DND-41 (cell line): ENCODE measurements around the gene TEX22.

Source experiments
- ATAC-seq: fragments of 200-7000 bp; cut with Tn5 transposase; 3 replicates; pipeline ENCODE4 v1.9.1; 2021; ENCODE audit warnings: low read depth; ENCODE audit not compliant: insufficient read depth
- DNase-seq: peaks from one replicate; pipeline ENCODE4 v3.0.0-alpha.2; 2020
- H2AFZ ChIP-seq: 2 replicates; pipeline ENCODE4 v1.6.0; 2012; ENCODE audit warnings: low read depth, low read length
- H3K27ac ChIP-seq: 2 replicates; pipeline ENCODE4 v1.5.1; 2012; ENCODE audit warnings: low read length, inconsistent platforms
- H3K27me3 ChIP-seq: fragments of 200-600 bp; sonication (generic); 2 replicates; pipeline ENCODE4 v1.6.0; 2012; ENCODE audit warnings: low read length, mild to moderate bottlenecking, inconsistent platforms; ENCODE audit not compliant: insufficient read depth, poor library complexity
- H3K36me3 ChIP-seq: 2 replicates; pipeline ENCODE4 v1.5.1; 2012; ENCODE audit warnings: low read length, inconsistent platforms; ENCODE audit not compliant: insufficient read depth
- H3K4me1 ChIP-seq: 2 replicates; pipeline ENCODE4 v1.5.1; 2012; ENCODE audit warnings: mild to moderate bottlenecking, low read length; ENCODE audit not compliant: insufficient read depth
- H3K4me2 ChIP-seq: 2 replicates; pipeline ENCODE4 v1.6.0; 2012; ENCODE audit warnings: mild to moderate bottlenecking, moderate library complexity, low read length, inconsistent platforms; ENCODE audit not compliant: insufficient read depth
- H3K4me3 ChIP-seq, 2 experiments: fragments of 200-600 bp in 1 of 2; shearing (Covaris generic) in 1 of 2; 2 replicates each; pipeline ENCODE4 v1.5.1; 2012 to 2016; ENCODE audit warnings: inconsistent platforms in 2 of 2, low read length in 2 of 2, mild to moderate bottlenecking in 2 of 2, low read depth in 1 of 2, moderate library complexity in 1 of 2
- H3K79me2 ChIP-seq: 2 replicates; pipeline ENCODE4 v1.6.0; 2012; ENCODE audit warnings: low read length, inconsistent platforms; ENCODE audit not compliant: insufficient read depth
- H3K9ac ChIP-seq: 2 replicates; pipeline ENCODE4 v1.6.0; 2012; ENCODE audit warnings: low read depth, mild to moderate bottlenecking, inconsistent platforms, low read length, moderate library complexity
- H3K9me3 ChIP-seq: 2 replicates; pipeline ENCODE4 v1.5.1; 2012; ENCODE audit warnings: low read length, moderate library complexity, mild to moderate bottlenecking, inconsistent platforms; ENCODE audit not compliant: insufficient read depth, severe bottlenecking
- H4K20me1 ChIP-seq: 2 replicates; pipeline ENCODE4 v1.6.0; 2012; ENCODE audit warnings: low read length; ENCODE audit not compliant: insufficient read depth
- EZH2 ChIP-seq: IDR thresholded peaks from 3 replicates; pipeline ENCODE4 v1.6.1; 2012; ENCODE audit warnings: borderline replicate concordance, low read depth, mild to moderate bottlenecking, moderate library complexity, low read length, inconsistent platforms; ENCODE audit not compliant: severe bottlenecking
- TF ChIP-seq, protein P1 (sequence below): IDR thresholded peaks from 2 replicates; pipeline ENCODE4 v1.5.1; 2012; ENCODE audit warnings: borderline replicate concordance, low read length, moderate library complexity, mild to moderate bottlenecking; ENCODE audit not compliant: poor library complexity, severe bottlenecking; ENCODE audit errors: extremely low read depth

The TEX22 gene

GRCh38 chr14:105422695-105423487 is 24.6 kb downstream of the TEX22 start:
- H3K4me1 ChIP-seq = peaks cover 41% of the 10 kb centered on the region
- H2AFZ ChIP-seq = no peak overlapping the region
- H3K9me3 ChIP-seq = no peaks in the 10 kb centered on the region
- 0 out of 4 replicates have a peak overlapping the region, but pooled peaks of 1 of the 2 experiments have one; percentile 5 for H3K4me3 ChIP-seq
- H3K36me3 ChIP-seq = peaks cover 69% of the 10 kb centered on the region
- H4K20me1 ChIP-seq = peaks cover 71% of the 10 kb centered on the region
- H3K4me2 ChIP-seq = peak overlapping the region; percentile 96
- 0 out of 2 replicates have a peak overlapping the region, but pooled peaks have one; percentile 98 for H3K9ac ChIP-seq
- no peaks in the 10 kb centered on the region for H3K27me3 ChIP-seq
- H3K79me2 ChIP-seq = peaks cover 91% of the 10 kb centered on the region
- TF ChIP-seq, protein P1, sequence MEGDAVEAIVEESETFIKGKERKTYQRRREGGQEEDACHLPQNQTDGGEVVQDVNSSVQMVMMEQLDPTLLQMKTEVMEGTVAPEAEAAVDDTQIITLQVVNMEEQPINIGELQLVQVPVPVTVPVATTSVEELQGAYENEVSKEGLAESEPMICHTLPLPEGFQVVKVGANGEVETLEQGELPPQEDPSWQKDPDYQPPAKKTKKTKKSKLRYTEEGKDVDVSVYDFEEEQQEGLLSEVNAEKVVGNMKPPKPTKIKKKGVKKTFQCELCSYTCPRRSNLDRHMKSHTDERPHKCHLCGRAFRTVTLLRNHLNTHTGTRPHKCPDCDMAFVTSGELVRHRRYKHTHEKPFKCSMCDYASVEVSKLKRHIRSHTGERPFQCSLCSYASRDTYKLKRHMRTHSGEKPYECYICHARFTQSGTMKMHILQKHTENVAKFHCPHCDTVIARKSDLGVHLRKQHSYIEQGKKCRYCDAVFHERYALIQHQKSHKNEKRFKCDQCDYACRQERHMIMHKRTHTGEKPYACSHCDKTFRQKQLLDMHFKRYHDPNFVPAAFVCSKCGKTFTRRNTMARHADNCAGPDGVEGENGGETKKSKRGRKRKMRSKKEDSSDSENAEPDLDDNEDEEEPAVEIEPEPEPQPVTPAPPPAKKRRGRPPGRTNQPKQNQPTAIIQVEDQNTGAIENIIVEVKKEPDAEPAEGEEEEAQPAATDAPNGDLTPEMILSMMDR = no peak
- no peak for TF ChIP-seq EZH2
- DNase-seq = no peak
- ATAC-seq = no peak
- H3K27ac ChIP-seq = no peak overlapping the region

- H3K9ac ChIP-seq = no peak overlapping the region
- no peak overlapping the region for H3K27ac ChIP-seq
- no peaks in the 10 kb centered on the region for H3K9me3 ChIP-seq
- no peaks in the 10 kb centered on the region for H3K27me3 ChIP-seq
- H2AFZ ChIP-seq = no peak overlapping the region
- H3K4me1 ChIP-seq = peaks cover 35% of the 10 kb centered on the region
- TF ChIP-seq EZH2 = no peak
- TF ChIP-seq, protein P1 = no peak
- DNase-seq (no peak), ATAC-seq (no peak)
- H4K20me1 ChIP-seq = peaks cover 78% of the 10 kb centered on the region
- no peak overlapping the region for H3K4me3 ChIP-seq
- H3K79me2 ChIP-seq = peaks cover 95% of the 10 kb centered on the region
- peak overlapping the region; percentile 31; the same call in 1 of the 2 replicates for H3K4me2 ChIP-seq
- H3K36me3 ChIP-seq = peaks cover 76% of the 10 kb centered on the region
Observed at GRCh38 chr14:105423488-105424195, 25.3 kb downstream of the TEX22 start.

DNA sequence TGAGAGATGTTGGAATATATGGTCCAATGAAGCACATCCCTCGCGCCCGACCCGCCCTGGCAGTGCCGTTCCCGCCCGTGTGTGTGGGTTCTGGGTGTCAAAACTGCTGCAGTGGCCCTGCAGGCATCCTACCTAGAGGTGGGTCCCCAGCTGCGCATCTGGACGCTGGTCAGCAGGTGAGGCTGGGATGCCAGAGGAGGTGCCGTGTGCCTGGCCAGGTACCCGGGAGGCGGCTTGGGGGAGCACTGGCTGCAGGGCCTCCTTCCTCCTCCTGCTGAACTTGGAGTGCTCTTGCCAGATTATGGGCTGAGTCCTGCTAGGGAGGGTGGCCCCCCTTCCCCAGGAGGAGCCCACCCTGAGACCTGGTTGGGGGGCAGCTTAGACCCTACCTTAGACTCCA is 26.5 kb downstream of the TEX22 start:
- peaks cover 26% of the 10 kb centered on the region for H3K4me1 ChIP-seq
- H3K36me3 ChIP-seq = peaks cover 80% of the 10 kb centered on the region
- H3K4me2 ChIP-seq = no peak overlapping the region
- no peak overlapping the region for H3K9ac ChIP-seq
- TF ChIP-seq, protein P1 = no peak
- no peak for TF ChIP-seq EZH2
- no peak for DNase-seq
- H3K27ac ChIP-seq = no peak overlapping the region
- no peak for ATAC-seq
- H4K20me1 ChIP-seq = peaks cover 85% of the 10 kb centered on the region
- H3K79me2 ChIP-seq = peaks cover 94% of the 10 kb centered on the region
- H2AFZ ChIP-seq = no peak overlapping the region
- H3K4me3 ChIP-seq = no peak overlapping the region
- H3K27me3 ChIP-seq = no peaks in the 10 kb centered on the region
- no peaks in the 10 kb centered on the region for H3K9me3 ChIP-seq
